Transverse colon (tissue), 4 donors: Measurements from ENCODE around the gene P2RY2. TPM values are rescaled to one million over a fixed set of nuclear protein-coding genes. Genes with fewer than 3 reads are reported as not detected.

ENCODE experiments used
- DNase-seq: peaks from one replicate; pipeline ENCODE4 v3.0.0-alpha.2; 2019
- H3K27ac ChIP-seq, 4 donors: fragments of 200-600 bp; sonication (generic); 2 replicates each; pipeline ENCODE4 v1.5.1; 2016 to 2018; ENCODE audit warnings: inconsistent platforms in 4 of 4
- H3K27me3 ChIP-seq: fragments of 200-600 bp; sonication (generic); 2 replicates; pipeline ENCODE4 v1.5.1; 2017; ENCODE audit warnings: inconsistent platforms
- H3K36me3 ChIP-seq, 4 donors: fragments of 200-600 bp; sonication (generic); 2 replicates each; pipeline ENCODE4 v1.5.1; 2017 to 2019; ENCODE audit warnings: inconsistent platforms in 4 of 4
- H3K4me1 ChIP-seq, 4 donors: fragments of 200-600 bp; sonication (generic); 2 replicates each; pipeline ENCODE4 v1.5.1; 2017 to 2020; ENCODE audit warnings: inconsistent platforms in 4 of 4
- H3K4me3 ChIP-seq, 4 donors: fragments of 200-600 bp; sonication (generic); 1 replicate in 1 of 4; 2 replicates in 3 of 4; pipeline versions ENCODE4 v1.5.1 to v1.6.1; 2017 to 2019; ENCODE audit warnings: inconsistent platforms in 4 of 4
- H3K9me3 ChIP-seq, 2 donors: fragments of 200-600 bp; sonication (generic); 2 replicates each; pipeline ENCODE4 v1.5.1; 2017 to 2019; ENCODE audit warnings: inconsistent platforms in 2 of 2
- EP300 ChIP-seq: sonication (generic); formaldehyde crosslinking; IDR thresholded peaks from one replicate; pipeline ENCODE4 v1.6.1; 2017; ENCODE audit warnings: antibody characterized with exemption, low read depth
- POLR2A ChIP-seq: fragments of 450-650 bp; IDR thresholded peaks from one replicate; pipeline ENCODE4 v1.6.1; 2016; ENCODE audit warnings: antibody characterized with exemption, mild to moderate bottlenecking, moderate library complexity
- POLR2AphosphoS5 ChIP-seq, 3 donors: sonication (generic); formaldehyde crosslinking; IDR thresholded peaks; one replicate each; pipeline ENCODE4 v1.6.1; 2016; ENCODE audit warnings: antibody characterized with exemption in 3 of 3
- WGBS, 2 donors: methylation state at CpG; one replicate each; pipeline ENCODE4 v1.1.5; 2018; ENCODE audit warnings: low coverage in 1 of 2; 5-methylcytosine and 5-hydroxymethylcytosine counted together
- in situ Hi-C, 4 donors: fragments of 200-750 bp; cut with MboI; loops; one replicate each; pipeline versions ENCODE4 v1.15.0 to v1.15.1; 2017; ENCODE audit warnings: low sequenced_read_pairs in 3 of 4, low pct_ligation_motif_present in 1 of 4, low pct_unique_long_range_greater_than_20kb in 1 of 4
- intact Hi-C: fragments of 100-400 bp; cut with DNase I; formaldehyde crosslinking; loops from one replicate; pipeline ENCODE4 v1.15.1; 2023; ENCODE audit warnings: low total_unique reads
- total RNA-seq, 4 donors: library from RNA; depleted of rRNA; stranded (reverse); fragments of >200 nt; gene quantifications; one replicate each; pipeline ENCODE4 v1.1.0, GENCODE V29; 2016
- TF ChIP-seq, protein P1 (sequence below), 5 experiments: fragments of 200-600 bp in 3 of 5; fragments of 450-650 bp in 2 of 5; sonication (generic) in 3 of 5; IDR thresholded peaks; 1 replicate in 2 of 5; 2 replicates in 3 of 5; pipeline ENCODE4 v1.5.1; 2016 to 2017; ENCODE audit warnings: antibody characterized with exemption in 5 of 5, inconsistent platforms in 3 of 5, mild to moderate bottlenecking in 2 of 5, moderate library complexity in 1 of 5

Gene P2RY2
- 10 to 100 TPM in 3 of 4 donors, 1 to 10 TPM in 1; 8.6 to 21.4 (median 12.6) TPM for total RNA-seq

- Histone ChIP-seq H3K4me1 (peaks cover 5 to 21% (median 18%) of the 10 kb centered on the region in 4 donors), H3K36me3 (no peaks in the 10 kb centered on the region), H3K9me3 (no peaks in the 10 kb centered on the region), H3K27ac (peak within 1 kb of the TSS; percentile 42 to 77 (median 70)), H3K27me3 (no peaks in the 10 kb centered on the region), H3K4me3 (peak within 1 kb of the TSS; percentile 35 to 53 (median 42))
- peak; percentile 63 for TF ChIP-seq POLR2A
- TF ChIP-seq, protein P1, sequence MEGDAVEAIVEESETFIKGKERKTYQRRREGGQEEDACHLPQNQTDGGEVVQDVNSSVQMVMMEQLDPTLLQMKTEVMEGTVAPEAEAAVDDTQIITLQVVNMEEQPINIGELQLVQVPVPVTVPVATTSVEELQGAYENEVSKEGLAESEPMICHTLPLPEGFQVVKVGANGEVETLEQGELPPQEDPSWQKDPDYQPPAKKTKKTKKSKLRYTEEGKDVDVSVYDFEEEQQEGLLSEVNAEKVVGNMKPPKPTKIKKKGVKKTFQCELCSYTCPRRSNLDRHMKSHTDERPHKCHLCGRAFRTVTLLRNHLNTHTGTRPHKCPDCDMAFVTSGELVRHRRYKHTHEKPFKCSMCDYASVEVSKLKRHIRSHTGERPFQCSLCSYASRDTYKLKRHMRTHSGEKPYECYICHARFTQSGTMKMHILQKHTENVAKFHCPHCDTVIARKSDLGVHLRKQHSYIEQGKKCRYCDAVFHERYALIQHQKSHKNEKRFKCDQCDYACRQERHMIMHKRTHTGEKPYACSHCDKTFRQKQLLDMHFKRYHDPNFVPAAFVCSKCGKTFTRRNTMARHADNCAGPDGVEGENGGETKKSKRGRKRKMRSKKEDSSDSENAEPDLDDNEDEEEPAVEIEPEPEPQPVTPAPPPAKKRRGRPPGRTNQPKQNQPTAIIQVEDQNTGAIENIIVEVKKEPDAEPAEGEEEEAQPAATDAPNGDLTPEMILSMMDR (IDR thresholded peaks at IDR 0.05), result peak; percentile 44 to 80 (median 53)
- no peak for TF ChIP-seq EP300
- TF ChIP-seq POLR2AphosphoS5 (IDR thresholded peaks at IDR 0.05), result peak in 2 of 3 donors; percentile 22 to 68
- peak; percentile 91 for DNase-seq
- in situ Hi-C loops (no loop called here), intact Hi-C loops (no loop called here)
- 4% methylated on average over 32 of the region's 81 CpGs; no CpG with 5 or more reads in 1 of the 2 donors for WGBS, 2 donors
These were observed at the start of gene P2RY2 for GRCh38 chr11:73218106-73218829. P2RY2 (plus strand) TSS chr11:73218281; CDS start chr11:73234160, 15,879 bp downstream.

- Histone ChIP-seq H3K9me3 (no peaks in the 10 kb centered on the region), H3K4me3 (no peak overlapping the region), H3K27me3 (no peaks in the 10 kb centered on the region), H3K27ac (no peak overlapping the region), H3K36me3 (no peaks in the 10 kb centered on the region), H3K4me1 (no peaks in the 10 kb centered on the region)
- 87 to 93% methylated on average over 3 to 11 of the region's 11 CpGs for WGBS, 2 donors
- intact Hi-C loops (no loop called here), in situ Hi-C loops (no loop called here)
- TF ChIP-seq POLR2AphosphoS5 (IDR thresholded peaks at IDR 0.05) (no peak), EP300 (no peak), POLR2A (no peak)
- TF ChIP-seq, protein P1 (IDR thresholded peaks at IDR 0.05), result no peak
- DNase-seq, result no peak
These were observed 49.0 kb upstream of the P2RY2 start for GRCh38 chr11:73168925-73169579.

DNA sequence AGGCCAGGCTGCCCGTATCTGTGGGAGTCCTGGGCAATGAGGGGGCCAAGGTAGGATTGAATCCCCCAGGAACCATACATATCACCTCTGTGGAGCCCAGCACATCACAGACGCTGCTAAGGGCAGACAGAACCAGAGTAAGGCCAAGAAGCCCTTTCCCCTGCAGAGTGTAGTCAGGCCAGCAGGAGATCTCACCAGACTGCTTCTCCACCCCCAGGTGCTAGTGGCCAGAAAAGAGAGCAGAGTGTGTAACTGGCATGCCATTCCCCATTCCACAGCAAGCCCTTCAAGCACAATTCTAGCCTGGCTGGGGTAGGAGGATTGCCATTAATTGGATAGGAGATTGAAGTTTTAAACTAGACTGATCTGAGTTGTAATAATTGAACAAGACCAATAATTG is 47.9 kb upstream of the P2RY2 start:
- Histone ChIP-seq H3K36me3 (no peaks in the 10 kb centered on the region), H3K27ac (no peak overlapping the region), H3K4me3 (no peak overlapping the region), H3K9me3 (no peaks in the 10 kb centered on the region), H3K4me1 (no peaks in the 10 kb centered on the region), H3K27me3 (no peaks in the 10 kb centered on the region)
- DNase-seq, result no peak
- intact Hi-C loops (no loop called here), in situ Hi-C loops (loop anchor here (5.0 to 10.0 kb wide), 4 partner anchors 245 to 445 kb away; no protein-coding TSS in a partner anchor)
- 100% methylated on average over 2 of the region's 2 CpGs; no CpG with 5 or more reads in 1 of the 2 donors for WGBS, 2 donors
- TF ChIP-seq POLR2AphosphoS5 (IDR thresholded peaks at IDR 0.05) (no peak), POLR2A (no peak), EP300 (no peak)
- TF ChIP-seq, protein P1 (IDR thresholded peaks at IDR 0.05), result no peak

- no peaks in the 10 kb centered on the region for H3K27me3 ChIP-seq
- DNase-seq, result no peak
- in situ Hi-C loops (loop anchor here (5.0 to 10.0 kb wide), 4 partner anchors 247 to 447 kb away; no protein-coding TSS in a partner anchor), intact Hi-C loops (no loop called here)
- no peaks in the 10 kb centered on the region for H3K36me3 ChIP-seq
- H3K4me1 ChIP-seq, result peaks cover 0 to 9% (median 0%) of the 10 kb centered on the region in 4 donors
- TF ChIP-seq, protein P1 (IDR thresholded peaks at IDR 0.05), result no peak
- no peak for TF ChIP-seq POLR2A
- no peak overlapping the region for H3K4me3 ChIP-seq
- no peak overlapping the region for H3K27ac ChIP-seq
- H3K9me3 ChIP-seq, result no peaks in the 10 kb centered on the region
- 75 to 84% methylated on average over 6 to 8 of the region's 8 CpGs for WGBS, 2 donors
These were observed 46.5 kb upstream of the P2RY2 start for GRCh38 chr11:73171436-73172161.
